HEK293 (cell line): Measurements from ENCODE around the gene HOMER1.

Experiments
- CTCF ChIA-PET: fragments of 350-600 bp; formaldehyde crosslinking; extraction: SDS; loops from one replicate; lab custom pipeline; 2021; ENCODE audit warnings: antibody characterized with exemption; lab: Yijun Ruan, JAX
- POLR2A ChIA-PET: fragments of 300-600 bp; formaldehyde crosslinking; extraction: SDS; loops from one replicate; lab custom pipeline; 2020; ENCODE audit warnings: antibody characterized with exemption, inconsistent platforms; lab: Yijun Ruan, JAX
- H3K27ac ChIP-seq: fragments of 200-500 bp; sonication (Bioruptor generic); 2 replicates; pipeline ENCODE4 v1.5.1; 2014; ENCODE audit warnings: low read depth, low read length, control low read depth, inconsistent platforms; ENCODE audit errors: extremely low read depth
- H3K36me3 ChIP-seq, 2 experiments: fragments of 200-500 bp in 1 of 2; sonication (Bioruptor generic) in 1 of 2; 1 replicate in 1 of 2; 2 replicates in 1 of 2; pipeline ENCODE4 v1.5.1; 2014 to 2017; ENCODE audit warnings: inconsistent platforms in 2 of 2, low read length in 2 of 2; ENCODE audit not compliant: control insufficient read depth in 2 of 2, insufficient read depth in 1 of 2
- H3K4me1 ChIP-seq: fragments of 200-500 bp; sonication (Bioruptor generic); 2 replicates; pipeline ENCODE4 v1.5.1; 2014; ENCODE audit warnings: mild to moderate bottlenecking, low read length, inconsistent platforms; ENCODE audit not compliant: control insufficient read depth, insufficient read depth
- H3K4me3 ChIP-seq: 2 replicates; pipeline ENCODE4 v1.5.1; 2011; ENCODE audit warnings: low read depth, mild to moderate bottlenecking, control low read depth, low read length, moderate library complexity
- H3K9me3 ChIP-seq: fragments of 200-500 bp; sonication (Bioruptor generic); 2 replicates; pipeline ENCODE4 v1.5.1; 2014; ENCODE audit warnings: low read depth, low read length, inconsistent platforms; ENCODE audit not compliant: control insufficient read depth, insufficient read depth
- GLI4 ChIP-seq: fragments of 450-650 bp; formaldehyde crosslinking; IDR thresholded peaks from 2 replicates; pipeline ENCODE4 v1.5.1; 2016; ENCODE audit warnings: missing biosample characterization, missing genetic modification characterization
- HOXA7 ChIP-seq: sonication (generic); formaldehyde crosslinking; IDR thresholded peaks from 2 replicates; pipeline ENCODE4 v1.8.1; 2022; ENCODE audit warnings: missing genetic modification reagents, borderline replicate concordance
- MEIS1 ChIP-seq: sonication (generic); formaldehyde crosslinking; IDR thresholded peaks from 2 replicates; pipeline ENCODE4 v1.8.1; 2022; ENCODE audit warnings: missing genetic modification reagents, mild to moderate bottlenecking, borderline replicate concordance
- REPIN1 ChIP-seq: fragments of 450-650 bp; formaldehyde crosslinking; IDR thresholded peaks from 2 replicates; pipeline ENCODE4 v1.5.1; 2017; ENCODE audit warnings: missing biosample characterization, missing genetic modification characterization, low read depth
- YY1 ChIP-seq: fragments of 450-650 bp; formaldehyde crosslinking; IDR thresholded peaks from 2 replicates; pipeline ENCODE4 v1.5.1; 2018; ENCODE audit warnings: missing biosample characterization, missing genetic modification characterization
- ZNF202 ChIP-seq: fragments of 450-650 bp; formaldehyde crosslinking; IDR thresholded peaks from 2 replicates; pipeline ENCODE4 v1.5.1; 2016; ENCODE audit warnings: missing biosample characterization, missing genetic modification characterization, borderline replicate concordance
- ZNF239 ChIP-seq: fragments of 450-650 bp; formaldehyde crosslinking; IDR thresholded peaks from 2 replicates; pipeline ENCODE4 v1.5.1; 2016; ENCODE audit warnings: missing biosample characterization, missing genetic modification characterization
- ZNF280C ChIP-seq: fragments of 450-650 bp; formaldehyde crosslinking; IDR thresholded peaks from 2 replicates; pipeline ENCODE4 v1.5.1; 2016; ENCODE audit warnings: missing biosample characterization, missing genetic modification characterization
- ZNF473 ChIP-seq: fragments of 450-650 bp; formaldehyde crosslinking; IDR thresholded peaks from 2 replicates; pipeline ENCODE4 v1.5.1; 2017; ENCODE audit warnings: missing biosample characterization, missing genetic modification characterization
- ZNF610 ChIP-seq: fragments of 450-650 bp; formaldehyde crosslinking; IDR thresholded peaks from 2 replicates; pipeline ENCODE4 v1.5.1; 2016; ENCODE audit warnings: missing biosample characterization, missing genetic modification characterization, borderline replicate concordance
- ZNF639 ChIP-seq: fragments of 450-650 bp; formaldehyde crosslinking; IDR thresholded peaks from 2 replicates; pipeline ENCODE4 v1.5.1; 2016; ENCODE audit warnings: missing biosample characterization, missing genetic modification characterization
- ZNF707 ChIP-seq: fragments of 450-650 bp; formaldehyde crosslinking; IDR thresholded peaks from 2 replicates; pipeline ENCODE4 v1.5.1; 2016; ENCODE audit warnings: missing biosample characterization, missing genetic modification characterization
- TF ChIP-seq, protein P1 (sequence below): fragments of 450-650 bp; formaldehyde crosslinking; IDR thresholded peaks from 2 replicates; pipeline ENCODE4 v1.5.1; 2017; ENCODE audit warnings: missing biosample characterization, missing genetic modification characterization
- TF ChIP-seq, protein P2 (sequence below): fragments of 450-650 bp; formaldehyde crosslinking; IDR thresholded peaks from 2 replicates; pipeline ENCODE4 v1.5.1; 2016; ENCODE audit warnings: missing biosample characterization, missing genetic modification characterization, borderline replicate concordance
- TF ChIP-seq, protein P3 (sequence below): fragments of 450-650 bp; formaldehyde crosslinking; IDR thresholded peaks from 2 replicates; pipeline ENCODE4 v1.5.1; 2016; ENCODE audit warnings: missing biosample characterization, missing genetic modification characterization
- TF ChIP-seq, protein P4 (sequence below): fragments of 450-650 bp; formaldehyde crosslinking; IDR thresholded peaks from 2 replicates; pipeline ENCODE4 v1.5.1; 2017; ENCODE audit warnings: missing biosample characterization, missing genetic modification characterization
- TF ChIP-seq, protein P5 (sequence below): fragments of 450-650 bp; formaldehyde crosslinking; IDR thresholded peaks from 2 replicates; pipeline ENCODE4; 2016; ENCODE audit warnings: missing biosample characterization, missing genetic modification characterization

Gene HOMER1

GRCh38 chr5:79456890-79457583 lies 56.9 kb downstream of the HOMER1 start:
- Histone ChIP-seq H3K4me1 (peaks cover 12% of the 10 kb centered on the region), H3K9me3 (no peaks in the 10 kb centered on the region), H3K36me3 (no peaks in the 10 kb centered on the region; a peak in 1 of 3 replicates), H3K4me3 (no peak overlapping the region), H3K27ac (no peak overlapping the region)
- TF ChIP-seq, protein P1, sequence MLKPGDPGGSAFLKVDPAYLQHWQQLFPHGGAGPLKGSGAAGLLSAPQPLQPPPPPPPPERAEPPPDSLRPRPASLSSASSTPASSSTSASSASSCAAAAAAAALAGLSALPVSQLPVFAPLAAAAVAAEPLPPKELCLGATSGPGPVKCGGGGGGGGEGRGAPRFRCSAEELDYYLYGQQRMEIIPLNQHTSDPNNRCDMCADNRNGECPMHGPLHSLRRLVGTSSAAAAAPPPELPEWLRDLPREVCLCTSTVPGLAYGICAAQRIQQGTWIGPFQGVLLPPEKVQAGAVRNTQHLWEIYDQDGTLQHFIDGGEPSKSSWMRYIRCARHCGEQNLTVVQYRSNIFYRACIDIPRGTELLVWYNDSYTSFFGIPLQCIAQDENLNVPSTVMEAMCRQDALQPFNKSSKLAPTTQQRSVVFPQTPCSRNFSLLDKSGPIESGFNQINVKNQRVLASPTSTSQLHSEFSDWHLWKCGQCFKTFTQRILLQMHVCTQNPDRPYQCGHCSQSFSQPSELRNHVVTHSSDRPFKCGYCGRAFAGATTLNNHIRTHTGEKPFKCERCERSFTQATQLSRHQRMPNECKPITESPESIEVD (tag by site-specific recombination), result peak; percentile 68
- no peak for TF ChIP-seq YY1
- TF ChIP-seq, protein P2, sequence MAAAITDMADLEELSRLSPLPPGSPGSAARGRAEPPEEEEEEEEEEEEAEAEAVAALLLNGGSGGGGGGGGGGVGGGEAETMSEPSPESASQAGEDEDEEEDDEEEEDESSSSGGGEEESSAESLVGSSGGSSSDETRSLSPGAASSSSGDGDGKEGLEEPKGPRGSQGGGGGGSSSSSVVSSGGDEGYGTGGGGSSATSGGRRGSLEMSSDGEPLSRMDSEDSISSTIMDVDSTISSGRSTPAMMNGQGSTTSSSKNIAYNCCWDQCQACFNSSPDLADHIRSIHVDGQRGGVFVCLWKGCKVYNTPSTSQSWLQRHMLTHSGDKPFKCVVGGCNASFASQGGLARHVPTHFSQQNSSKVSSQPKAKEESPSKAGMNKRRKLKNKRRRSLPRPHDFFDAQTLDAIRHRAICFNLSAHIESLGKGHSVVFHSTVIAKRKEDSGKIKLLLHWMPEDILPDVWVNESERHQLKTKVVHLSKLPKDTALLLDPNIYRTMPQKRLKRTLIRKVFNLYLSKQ (tag by site-specific recombination), result no peak
- ChIA-PET CTCF (interaction anchor here (0.6 to 1.1 kb wide), 2 partner anchors 8 to 219 kb away, joined by 3 to 4 read pairs; no protein-coding TSS in a partner anchor), POLR2A (no interaction called here)

DNA sequence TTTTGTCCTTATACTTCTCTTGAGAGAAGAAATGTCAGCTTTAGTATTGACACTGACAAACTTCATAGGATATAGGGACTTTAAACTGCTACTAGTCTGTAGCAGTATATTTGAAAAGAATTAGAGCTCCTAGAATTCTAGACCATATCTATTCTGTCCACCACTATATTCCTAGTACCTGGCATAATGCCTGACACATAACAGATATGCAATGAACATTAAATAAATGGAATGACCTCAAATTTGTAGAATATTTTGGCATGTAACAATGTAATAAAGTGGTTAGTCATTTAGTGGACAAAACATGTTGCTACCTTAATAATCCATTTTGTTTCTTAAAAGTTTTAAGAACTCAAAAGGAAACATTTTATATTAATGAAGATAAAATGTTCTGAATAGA lies 57.5 kb downstream of the HOMER1 start:
- H3K9me3 ChIP-seq, result no peaks in the 10 kb centered on the region
- no peak overlapping the region for H3K27ac ChIP-seq
- H3K4me3 ChIP-seq, result no peak overlapping the region
- ChIA-PET CTCF (interaction anchor here (0.6 to 1.8 kb wide), 3 partner anchors 8 to 431 kb away, joined by 3 to 6 read pairs (median 4); no protein-coding TSS in a partner anchor), POLR2A (no interaction called here)
- peaks cover 12% of the 10 kb centered on the region for H3K4me1 ChIP-seq
- H3K36me3 ChIP-seq, result no peaks in the 10 kb centered on the region; a peak in 1 of 3 replicates
- TF ChIP-seq ZNF202 (tag by site-specific recombination) (no peak), MEIS1 (no peak), ZNF280C (tag by site-specific recombination) (no peak), HOXA7 (CRISPR knock-in tag) (no peak), ZNF707 (tag by site-specific recombination) (no peak), GLI4 (no peak), ZNF610 (tag by site-specific recombination) (no peak), ZNF473 (no peak), ZNF239 (tag by site-specific recombination) (no peak), ZNF639 (no peak), REPIN1 (tag by site-specific recombination) (no peak)
- TF ChIP-seq, protein P3, sequence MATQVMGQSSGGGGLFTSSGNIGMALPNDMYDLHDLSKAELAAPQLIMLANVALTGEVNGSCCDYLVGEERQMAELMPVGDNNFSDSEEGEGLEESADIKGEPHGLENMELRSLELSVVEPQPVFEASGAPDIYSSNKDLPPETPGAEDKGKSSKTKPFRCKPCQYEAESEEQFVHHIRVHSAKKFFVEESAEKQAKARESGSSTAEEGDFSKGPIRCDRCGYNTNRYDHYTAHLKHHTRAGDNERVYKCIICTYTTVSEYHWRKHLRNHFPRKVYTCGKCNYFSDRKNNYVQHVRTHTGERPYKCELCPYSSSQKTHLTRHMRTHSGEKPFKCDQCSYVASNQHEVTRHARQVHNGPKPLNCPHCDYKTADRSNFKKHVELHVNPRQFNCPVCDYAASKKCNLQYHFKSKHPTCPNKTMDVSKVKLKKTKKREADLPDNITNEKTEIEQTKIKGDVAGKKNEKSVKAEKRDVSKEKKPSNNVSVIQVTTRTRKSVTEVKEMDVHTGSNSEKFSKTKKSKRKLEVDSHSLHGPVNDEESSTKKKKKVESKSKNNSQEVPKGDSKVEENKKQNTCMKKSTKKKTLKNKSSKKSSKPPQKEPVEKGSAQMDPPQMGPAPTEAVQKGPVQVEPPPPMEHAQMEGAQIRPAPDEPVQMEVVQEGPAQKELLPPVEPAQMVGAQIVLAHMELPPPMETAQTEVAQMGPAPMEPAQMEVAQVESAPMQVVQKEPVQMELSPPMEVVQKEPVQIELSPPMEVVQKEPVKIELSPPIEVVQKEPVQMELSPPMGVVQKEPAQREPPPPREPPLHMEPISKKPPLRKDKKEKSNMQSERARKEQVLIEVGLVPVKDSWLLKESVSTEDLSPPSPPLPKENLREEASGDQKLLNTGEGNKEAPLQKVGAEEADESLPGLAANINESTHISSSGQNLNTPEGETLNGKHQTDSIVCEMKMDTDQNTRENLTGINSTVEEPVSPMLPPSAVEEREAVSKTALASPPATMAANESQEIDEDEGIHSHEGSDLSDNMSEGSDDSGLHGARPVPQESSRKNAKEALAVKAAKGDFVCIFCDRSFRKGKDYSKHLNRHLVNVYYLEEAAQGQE, result no peak
- TF ChIP-seq, protein P4, sequence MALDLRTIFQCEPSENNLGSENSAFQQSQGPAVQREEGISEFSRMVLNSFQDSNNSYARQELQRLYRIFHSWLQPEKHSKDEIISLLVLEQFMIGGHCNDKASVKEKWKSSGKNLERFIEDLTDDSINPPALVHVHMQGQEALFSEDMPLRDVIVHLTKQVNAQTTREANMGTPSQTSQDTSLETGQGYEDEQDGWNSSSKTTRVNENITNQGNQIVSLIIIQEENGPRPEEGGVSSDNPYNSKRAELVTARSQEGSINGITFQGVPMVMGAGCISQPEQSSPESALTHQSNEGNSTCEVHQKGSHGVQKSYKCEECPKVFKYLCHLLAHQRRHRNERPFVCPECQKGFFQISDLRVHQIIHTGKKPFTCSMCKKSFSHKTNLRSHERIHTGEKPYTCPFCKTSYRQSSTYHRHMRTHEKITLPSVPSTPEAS, result no peak
- TF ChIP-seq, protein P5, sequence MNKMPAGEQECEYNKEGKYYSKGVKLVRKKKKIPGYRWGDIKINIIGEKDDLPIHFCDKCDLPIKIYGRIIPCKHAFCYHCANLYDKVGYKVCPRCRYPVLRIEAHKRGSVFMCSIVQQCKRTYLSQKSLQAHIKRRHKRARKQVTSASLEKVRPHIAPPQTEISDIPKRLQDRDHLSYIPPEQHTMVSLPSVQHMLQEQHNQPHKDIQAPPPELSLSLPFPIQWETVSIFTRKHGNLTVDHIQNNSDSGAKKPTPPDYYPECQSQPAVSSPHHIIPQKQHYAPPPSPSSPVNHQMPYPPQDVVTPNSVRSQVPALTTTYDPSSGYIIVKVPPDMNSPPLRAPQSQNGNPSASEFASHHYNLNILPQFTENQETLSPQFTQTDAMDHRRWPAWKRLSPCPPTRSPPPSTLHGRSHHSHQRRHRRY (tag by site-specific recombination), result no peak
